HG03060 (cell line): ENCODE results near the gene NEURL4.
"Not testable (repeated sequence)": the region's sequence is repeated elsewhere in the genome, so short reads cannot be mapped to it uniquely, and the experiment has no call there.

Experiments
- ATAC-seq: cut with Tn5 transposase; IDR thresholded peaks from one replicate; pipeline ENCODE4 v1.9.1; 2021; ENCODE audit warnings: low read depth, moderate number of reproducible peaks; ENCODE audit not compliant: unreplicated experiment

NEURL4 gene

GRCh38 chr17:7348478-7349242 lies 19.5 kb upstream of the NEURL4 start:
- ATAC-seq = no peak

DNA sequence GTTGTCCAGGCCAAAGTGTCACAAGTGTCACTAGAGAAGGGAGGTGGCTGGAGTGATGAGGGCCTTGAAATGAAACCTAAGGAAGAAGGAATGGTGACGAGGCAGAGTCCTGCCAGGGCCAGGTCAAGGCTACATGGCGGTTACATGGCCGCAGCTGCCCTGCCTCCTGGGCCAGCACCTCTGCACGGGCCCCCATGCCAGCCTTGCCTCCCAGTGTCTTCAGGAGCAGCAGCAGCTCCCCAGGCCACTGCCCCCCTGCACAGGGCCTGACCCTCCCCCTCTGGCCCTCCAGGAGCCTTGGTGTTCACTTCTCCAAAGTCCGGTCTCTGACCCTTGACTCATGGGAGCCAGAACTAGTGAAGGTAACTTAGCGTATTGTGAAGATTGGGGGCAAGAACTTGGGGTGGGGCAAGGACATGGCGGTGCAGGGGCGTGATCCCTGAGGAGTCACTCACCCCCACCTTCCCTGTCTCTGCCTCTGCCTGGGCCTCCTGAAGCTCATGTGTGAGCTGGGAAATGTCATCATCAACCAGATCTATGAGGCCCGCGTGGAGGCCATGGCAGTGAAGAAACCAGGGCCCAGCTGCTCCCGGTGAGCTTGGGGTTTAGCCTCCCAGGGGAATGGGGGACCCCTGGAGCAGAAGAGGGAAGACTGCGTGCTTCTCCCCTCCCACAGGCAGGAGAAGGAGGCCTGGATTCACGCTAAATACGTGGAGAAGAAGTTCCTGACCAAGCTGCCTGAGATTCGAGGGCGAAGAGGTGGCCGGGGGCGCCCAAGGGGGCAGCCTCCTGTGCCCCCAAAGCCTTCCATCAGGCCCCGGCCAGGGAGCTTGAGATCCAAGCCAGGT lies 18.7 kb upstream of the NEURL4 start:
- no peak for ATAC-seq

DNA sequence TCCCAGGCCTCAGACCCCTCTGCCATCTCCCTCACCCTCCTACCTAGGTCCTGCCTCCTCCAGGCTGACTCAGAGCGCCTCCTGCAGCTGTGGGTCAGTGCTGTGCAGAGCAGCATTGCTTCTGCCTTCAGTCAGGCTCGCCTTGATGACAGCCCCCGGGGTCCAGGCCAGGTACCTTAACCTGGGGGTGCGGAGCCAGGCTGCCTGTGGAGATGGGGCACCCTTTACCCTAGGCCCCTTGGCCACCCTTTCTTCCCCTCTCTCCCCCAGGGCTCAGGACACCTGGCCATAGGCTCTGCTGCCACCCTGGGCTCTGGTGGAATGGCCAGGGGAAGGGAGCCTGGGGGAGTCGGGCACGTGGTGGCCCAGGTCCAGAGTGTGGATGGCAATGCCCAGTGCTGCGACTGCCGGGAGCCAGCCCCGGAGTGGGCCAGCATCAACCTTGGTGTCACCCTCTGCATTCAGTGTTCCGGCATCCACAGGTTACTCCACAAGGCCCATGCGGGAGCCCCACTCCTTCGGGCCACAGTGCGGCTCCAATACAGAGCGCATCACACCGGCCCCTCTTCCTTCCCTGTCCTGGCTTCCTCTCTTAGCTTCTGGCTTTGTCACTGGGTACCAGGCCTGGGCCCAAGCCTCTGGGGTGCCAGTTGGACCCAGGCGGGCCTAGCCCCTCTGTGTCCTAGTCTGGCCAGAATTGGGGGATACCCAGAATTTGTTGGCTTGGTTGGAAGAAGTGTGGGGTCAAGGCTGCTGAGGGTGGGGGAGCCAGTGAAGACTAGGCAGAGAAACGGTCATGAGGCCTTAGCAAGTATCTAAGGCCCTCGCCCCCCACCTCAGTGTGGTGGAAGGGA lies 17.9 kb upstream of the NEURL4 start:
- no peak for ATAC-seq

- no peak for ATAC-seq
These were observed 14.1 kb upstream of the NEURL4 start for GRCh38 chr17:7343250-7343649.

- no peak for ATAC-seq
These were observed 12.7 kb upstream of the NEURL4 start for GRCh38 chr17:7341842-7342241.

GRCh38 chr17:7340179-7340578 lies 11.0 kb upstream of the NEURL4 start:
- no peak for ATAC-seq

GRCh38 chr17:7337600-7337999 lies 8.5 kb upstream of the NEURL4 start:
- ATAC-seq = not testable (repeated sequence)

- ATAC-seq = no peak
These were observed 7.4 kb upstream of the NEURL4 start, which contains the start of gene ACAP1 for GRCh38 chr17:7336240-7337175. Gene ACAP1 (plus strand): TSS chr17:7336529. CDS start chr17:7336735, 206 bp downstream.

GRCh38 chr17:7335765-7336164 lies 6.6 kb upstream of the NEURL4 start:
- ATAC-seq = not testable (repeated sequence)

DNA sequence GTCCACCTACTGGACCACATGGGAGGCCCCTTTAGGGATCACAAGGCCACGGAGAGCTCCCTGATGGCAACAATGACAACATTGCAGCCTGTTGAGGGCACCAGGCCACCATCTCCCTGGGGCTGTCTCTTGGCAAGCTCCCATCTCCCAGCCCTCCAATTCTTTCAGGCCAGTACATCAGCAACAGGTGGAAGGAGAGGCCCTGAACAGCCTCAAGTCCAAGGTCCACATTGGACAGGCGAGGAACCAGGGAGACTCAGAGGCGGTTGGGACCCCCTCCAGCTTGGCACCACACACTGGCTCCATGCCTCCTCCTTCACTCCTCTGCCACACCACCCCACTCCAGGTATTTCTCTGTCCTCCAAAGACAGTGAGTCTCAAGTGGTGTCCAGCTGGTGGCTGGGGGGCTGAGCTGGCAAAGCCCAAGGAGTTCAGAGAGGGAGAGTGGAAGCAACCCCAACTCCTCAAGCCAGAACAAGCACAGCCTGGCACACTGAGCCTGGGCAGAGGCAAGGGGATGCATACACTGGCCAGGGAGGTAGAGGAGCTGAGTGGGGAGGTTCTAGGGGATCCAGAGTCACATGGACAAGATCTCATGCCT lies 5.9 kb upstream of the NEURL4 start:
- no peak for ATAC-seq

DNA sequence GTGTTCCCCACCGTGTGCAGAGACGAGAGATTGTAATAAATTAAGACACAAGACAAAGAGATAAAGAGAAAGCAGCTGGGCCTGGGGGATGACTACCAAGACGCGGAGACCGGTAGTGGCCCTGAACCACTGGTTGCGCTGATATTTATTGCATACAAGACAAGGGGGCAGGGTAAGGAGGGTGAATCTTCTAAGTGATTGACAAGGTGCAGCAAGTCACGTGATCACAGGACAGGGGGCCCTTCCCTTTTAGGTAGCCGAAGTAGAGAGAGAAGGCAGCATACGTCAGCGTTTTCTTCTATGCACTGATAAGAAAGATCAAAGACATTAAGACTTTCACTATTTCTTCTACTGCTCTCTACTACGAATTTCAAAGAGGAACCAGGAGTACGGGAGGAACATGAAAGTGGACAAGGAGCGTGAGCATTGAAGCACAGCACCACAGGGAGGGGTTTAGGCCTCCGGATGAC lies 3.5 kb upstream of the NEURL4 start:
- not testable (repeated sequence) for ATAC-seq

GRCh38 chr17:7332111-7332510 lies 3.0 kb upstream of the NEURL4 start:
- no peak for ATAC-seq

- ATAC-seq = no peak
These were observed 1.5 kb upstream of the NEURL4 start for GRCh38 chr17:7330638-7331015.

GRCh38 chr17:7329997-7330637 lies 982 bp upstream of the NEURL4 start:
- no peak for ATAC-seq

GRCh38 chr17:7329374-7329996 lies 350 bp upstream of the NEURL4 start:
- ATAC-seq = peak; percentile 52

DNA sequence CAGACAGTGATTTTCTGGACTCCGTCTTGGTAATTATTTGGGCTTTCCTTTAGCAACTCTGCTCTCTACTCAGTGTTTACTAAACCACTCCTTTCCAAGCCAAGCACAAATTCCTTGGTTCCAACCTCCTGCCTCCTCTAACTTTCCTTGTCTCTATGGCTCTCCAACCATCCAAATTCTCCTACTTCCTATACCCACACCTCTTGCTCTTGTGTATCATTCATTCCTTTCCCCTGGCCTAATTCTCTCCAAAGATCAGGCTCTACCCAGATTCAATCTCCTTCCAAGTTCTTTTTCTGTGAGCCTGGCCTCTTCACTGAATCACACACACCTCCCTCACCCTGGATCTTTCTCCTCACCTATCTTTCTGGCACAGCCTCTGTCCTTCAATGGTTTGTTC lies 1.1 kb downstream of the NEURL4 start:
- no peak for ATAC-seq

DNA sequence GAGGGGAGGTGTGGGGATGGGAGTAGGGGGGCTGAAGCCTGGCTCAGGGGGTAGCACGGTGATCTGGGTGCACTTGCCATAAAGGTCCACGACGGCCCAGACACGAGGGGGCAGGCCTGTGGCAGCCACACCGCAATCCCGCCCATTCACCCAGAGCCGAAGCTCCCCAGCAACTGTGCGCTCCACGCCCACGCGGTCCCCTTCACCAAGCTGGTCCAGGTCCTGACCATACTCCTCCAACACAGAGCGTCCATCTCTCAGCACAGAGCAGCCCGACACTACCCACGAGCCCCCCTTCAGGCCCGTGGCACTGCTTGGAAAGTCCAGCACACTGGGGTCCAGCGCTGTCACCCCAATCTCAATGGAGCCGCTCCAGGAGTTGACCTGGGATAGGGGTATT lies 1.6 kb downstream of the NEURL4 start:
- ATAC-seq = no peak

DNA sequence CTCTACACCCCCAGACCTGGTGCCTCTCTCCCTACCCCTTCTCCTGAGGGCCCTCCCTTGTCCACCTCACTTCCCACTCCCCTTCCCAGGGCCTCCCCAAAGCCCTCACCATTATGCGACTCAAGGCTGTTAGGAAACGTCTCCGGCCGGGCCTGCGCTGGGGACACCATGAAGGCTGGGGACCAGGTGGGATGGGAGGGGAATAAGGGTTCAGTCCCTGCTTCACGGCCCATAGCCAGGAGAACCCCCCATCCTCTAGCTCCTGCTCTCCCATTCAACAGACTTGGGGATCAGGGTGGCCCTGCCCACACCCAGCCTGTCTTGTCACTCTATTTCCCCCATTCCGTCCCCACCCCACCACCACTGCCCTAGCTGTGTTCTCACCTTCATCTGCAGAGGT lies 2.1 kb downstream of the NEURL4 start:
- no peak for ATAC-seq
